PC-3 (cell line): ENCODE results near the gene DIAPH2. TPM values are rescaled to one million over a fixed set of nuclear protein-coding genes. Genes with fewer than 3 reads are reported as not detected.

ENCODE experiments used
- ATAC-seq: fragments of 200-7000 bp; cut with Tn5 transposase; 2 replicates; pipeline ENCODE4 v1.9.1; 2020; ENCODE audit warnings: mild to moderate bottlenecking, moderate library complexity
- BruUV-seq: library from RNA; stranded (reverse); fragments of 400-500 nt; replicated peaks from 2 replicates; lab custom pipeline; 2021; lab: Mats Ljungman, UMichigan
- CTCF ChIA-PET: fragments of 300-600 bp; sonication (Branson Sonifier 250); formaldehyde crosslinking; loops from one replicate; lab custom pipeline; 2022; ENCODE audit warnings: antibody characterized with exemption; lab: Charles Lee
- POLR2A ChIA-PET: fragments of 300-600 bp; sonication (Branson Sonifier 250); formaldehyde crosslinking; loops from one replicate; lab custom pipeline; 2022; ENCODE audit warnings: antibody characterized with exemption; ENCODE audit not compliant: unreplicated experiment; lab: Charles Lee
- DNase-seq: peaks from one replicate; pipeline ENCODE4 v3.0.0-alpha.2; 2015
- H2AFZ ChIP-seq: fragments of 300-600 bp; sonication (generic); 2 replicates; pipeline ENCODE4 v1.6.0; 2016; ENCODE audit warnings: antibody characterized with exemption, low read length
- H3F3A ChIP-seq: fragments of 300-600 bp; sonication (generic); one replicate; pipeline ENCODE4 v1.6.0; 2017; ENCODE audit warnings: antibody characterized with exemption, low read length, control low read depth, mild to moderate bottlenecking; ENCODE audit not compliant: unreplicated experiment
- H3K27ac ChIP-seq: fragments of 300-600 bp; sonication (generic); 2 replicates; pipeline ENCODE4 v1.5.1; 2016; ENCODE audit warnings: mild to moderate bottlenecking, low read length
- H3K27me3 ChIP-seq: fragments of 300-600 bp; sonication (generic); 2 replicates; pipeline ENCODE4 v1.6.1; 2016; ENCODE audit warnings: low read length, mixed read lengths
- H3K36me3 ChIP-seq: fragments of 300-600 bp; sonication (generic); 2 replicates; pipeline ENCODE4 v1.6.1; 2016; ENCODE audit warnings: low read depth, mixed run types, low read length, mixed read lengths
- H3K4me1 ChIP-seq: fragments of 300-600 bp; sonication (generic); 2 replicates; pipeline ENCODE4 v1.5.1; 2016; ENCODE audit warnings: low read length; ENCODE audit not compliant: insufficient read depth
- H3K4me2 ChIP-seq: fragments of 300-600 bp; sonication (generic); 2 replicates; pipeline ENCODE4 v1.6.0; 2016; ENCODE audit warnings: low read length
- H3K4me3 ChIP-seq: fragments of 300-600 bp; sonication (generic); 2 replicates; pipeline ENCODE4 v1.5.1; 2016; ENCODE audit warnings: mild to moderate bottlenecking, low read length, mixed read lengths
- H3K79me2 ChIP-seq: fragments of 300-600 bp; sonication (generic); 2 replicates; pipeline ENCODE4 v1.6.1; 2017; ENCODE audit warnings: low read length, mixed read lengths
- H3K9ac ChIP-seq: fragments of 300-600 bp; sonication (generic); 2 replicates; pipeline ENCODE4 v1.6.0; 2016; ENCODE audit warnings: mild to moderate bottlenecking, low read length
- H3K9me2 ChIP-seq: fragments of 300-600 bp; sonication (generic); replicated peaks from 2 replicates; pipeline ENCODE4 v1.6.1; 2016; ENCODE audit warnings: mixed run types, low read length, mixed read lengths
- H3K9me3 ChIP-seq: fragments of 300-600 bp; sonication (generic); 2 replicates; pipeline ENCODE4 v1.6.1; 2016; ENCODE audit warnings: low read length, mixed read lengths
- H4K20me1 ChIP-seq: fragments of 300-600 bp; sonication (generic); 2 replicates; pipeline ENCODE4 v1.6.1; 2016; ENCODE audit warnings: low read length, mixed read lengths
- CTCF ChIP-seq: fragments of 300-600 bp; sonication (generic); conservative IDR thresholded peaks from 2 replicates; pipeline ENCODE4 v1.5.1; 2017; ENCODE audit warnings: antibody characterized with exemption, low read depth, mild to moderate bottlenecking, low read length
- EZH2 ChIP-seq: fragments of 300-600 bp; sonication (generic); IDR thresholded peaks from one replicate; pipeline ENCODE4 v1.6.1; 2017; ENCODE audit warnings: antibody characterized with exemption, mild to moderate bottlenecking, low read length; ENCODE audit not compliant: unreplicated experiment
- EZH2phosphoT487 ChIP-seq: fragments of 300-600 bp; sonication (generic); IDR thresholded peaks from 2 replicates; pipeline ENCODE4 v1.6.1; 2018; ENCODE audit warnings: mild to moderate bottlenecking, antibody characterized with exemption, low read length, borderline replicate concordance
- intact Hi-C: fragments of 100-400 bp; cut with micrococcal nuclease; formaldehyde crosslinking; loops from 2 replicates; pipeline ENCODE4 v1.9.0; 2023
- total RNA-seq: library from RNA; depleted of rRNA; stranded (reverse); fragments of >200 nt; gene quantifications from 2 replicates; pipeline ENCODE4 v1.2.3, GENCODE V29; 2014

DIAPH2 gene
- total RNA-seq, 1 experiment from 2014 or later, result 15.1 TPM

- H3K36me3 ChIP-seq, result no peaks in the 10 kb centered on the region
- peak overlapping the region; percentile 57 for H2AFZ ChIP-seq
- H3F3A ChIP-seq, result no peaks in the 10 kb centered on the region
- CTCF ChIA-PET, result no interaction called here
- no peaks in the 10 kb centered on the region for H3K4me1 ChIP-seq
- TF ChIP-seq EZH2, result no peak
- 0 out of 2 replicates have a peak overlapping the region, but pooled peaks have one; percentile 3 for H3K9ac ChIP-seq
- H3K27ac ChIP-seq, result no peak overlapping the region
- DNase-seq, result peak; percentile 11
- no peaks in the 10 kb centered on the region for H3K9me2 ChIP-seq
- H3K4me2 ChIP-seq, result peak overlapping the region; percentile 79
- no TSS peak for BruUV-seq
- H3K27me3 ChIP-seq, result no peaks in the 10 kb centered on the region
- no peaks in the 10 kb centered on the region for H4K20me1 ChIP-seq
- intact Hi-C loops, result no loop called here
- ATAC-seq, result peak; percentile 68
- H3K9me3 ChIP-seq, result no peaks in the 10 kb centered on the region
- POLR2A ChIA-PET, result interaction anchor here (0.5 to 0.6 kb wide), 2 partner anchors 29 to 62 kb away, joined by 3 to 4 read pairs; no protein-coding TSS in a partner anchor
- H3K79me2 ChIP-seq, result no peaks in the 10 kb centered on the region
- peak overlapping the region; percentile 58 for H3K4me3 ChIP-seq
These were observed 879.0 kb downstream of the DIAPH2 start for GRCh38 chrX:97563531-97564133.

GRCh38 chrX:97564496-97564895, 879.9 kb downstream of the DIAPH2 start:
- H2AFZ ChIP-seq, result no peak overlapping the region
- H3F3A ChIP-seq, result no peaks in the 10 kb centered on the region
- no peaks in the 10 kb centered on the region for H3K4me1 ChIP-seq
- no peak overlapping the region for H3K9ac ChIP-seq
- no peaks in the 10 kb centered on the region for H3K27me3 ChIP-seq
- no peak overlapping the region for H3K27ac ChIP-seq
- no peak for ATAC-seq
- DNase-seq, result no peak
- POLR2A ChIA-PET, result no interaction called here
- no peak overlapping the region for H3K4me3 ChIP-seq
- TF ChIP-seq CTCF, result no peak
- no peak for TF ChIP-seq EZH2
- no peak for TF ChIP-seq EZH2phosphoT487
- no peaks in the 10 kb centered on the region for H4K20me1 ChIP-seq
- H3K9me3 ChIP-seq, result no peaks in the 10 kb centered on the region
- H3K79me2 ChIP-seq, result no peaks in the 10 kb centered on the region
- intact Hi-C loops, result no loop called here
- no TSS peak for BruUV-seq
- no peaks in the 10 kb centered on the region for H3K36me3 ChIP-seq
- H3K4me2 ChIP-seq, result no peak overlapping the region
- CTCF ChIA-PET, result no interaction called here
- no peaks in the 10 kb centered on the region for H3K9me2 ChIP-seq

- Histone ChIP-seq H3K9me2 (no peaks in the 10 kb centered on the region), H4K20me1 (no peaks in the 10 kb centered on the region), H3K27me3 (no peaks in the 10 kb centered on the region), H3K79me2 (no peaks in the 10 kb centered on the region), H2AFZ (no peak overlapping the region), H3K9ac (no peak overlapping the region), H3K36me3 (no peaks in the 10 kb centered on the region), H3F3A (no peaks in the 10 kb centered on the region), H3K4me2 (no peak overlapping the region), H3K9me3 (no peaks in the 10 kb centered on the region), H3K4me3 (no peak overlapping the region), H3K4me1 (no peaks in the 10 kb centered on the region), H3K27ac (no peak overlapping the region)
- intact Hi-C loops, result no loop called here
- TF ChIP-seq EZH2phosphoT487, result no peak
- TF ChIP-seq EZH2, result no peak
- TF ChIP-seq CTCF, result no peak
- ChIA-PET CTCF (no interaction called here), POLR2A (no interaction called here)
- DNase-seq, result no peak
- no TSS peak for BruUV-seq
- no peak for ATAC-seq
These were observed 902.5 kb downstream of the DIAPH2 start for GRCh38 chrX:97587171-97587570.
